GM12875 (cell line): ENCODE data around the gene OR12D2.
"Not testable (repeated sequence)": the region's sequence is repeated elsewhere in the genome, so short reads cannot be mapped to it uniquely, and the experiment has no call there.

Experiments
- H3K4me3 ChIP-seq: one replicate; pipeline ENCODE4 v1.5.1; 2011; ENCODE audit warnings: low read depth, low read length, control low read depth
- CTCF ChIP-seq: IDR thresholded peaks from 2 replicates; pipeline ENCODE4 v1.5.1; 2011; ENCODE audit warnings: low read depth, mild to moderate bottlenecking, control low read depth, inconsistent platforms, low read length, moderate library complexity, borderline replicate concordance; ENCODE audit not compliant: insufficient read depth

Gene OR12D2

GRCh38 chr6:29395331-29395730 is at the start of gene OR12D2:
Gene OR12D2, plus strand, starts transcription at chr6:29395631. Its CDS starts 1,069 bp downstream, at chr6:29396700.
- no peak within 1 kb of the TSS for H3K4me3 ChIP-seq
- no peak for TF ChIP-seq CTCF

- H3K4me3 ChIP-seq: not testable (repeated sequence)
Observed at GRCh38 chr6:29349348-29349747, 46.1 kb upstream of the OR12D2 start.

- H3K4me3 ChIP-seq: no peak overlapping the region
- no peak for TF ChIP-seq CTCF
Observed at GRCh38 chr6:29354980-29355379, 40.5 kb upstream of the OR12D2 start.

GRCh38 chr6:29355603-29356002 is 39.8 kb upstream of the OR12D2 start:
- TF ChIP-seq CTCF: no peak
- H3K4me3 ChIP-seq: no peak overlapping the region

- H3K4me3 ChIP-seq: no peak within 1 kb of the TSS
- TF ChIP-seq CTCF: no peak
Observed at GRCh38 chr6:29368765-29369164, 26.7 kb upstream of the OR12D2 start, which contains the start of gene OR5V1. Gene OR5V1, minus strand, starts transcription at chr6:29368865. Its CDS starts 12,670 bp downstream, at chr6:29356195.

- no peak for TF ChIP-seq CTCF
- no peak within 1 kb of the TSS for H3K4me3 ChIP-seq
Observed at GRCh38 chr6:29375191-29375590, 20.2 kb upstream of the OR12D2 start, which contains the start of gene OR12D3. Gene OR12D3, minus strand, starts transcription at chr6:29375291. Its CDS starts 4 bp downstream, at chr6:29375287.

GRCh38 chr6:29376003-29376402 is 19.4 kb upstream of the OR12D2 start:
- no peak overlapping the region for H3K4me3 ChIP-seq
- no peak for TF ChIP-seq CTCF

GRCh38 chr6:29388533-29388932 is 6.9 kb upstream of the OR12D2 start:
- no peak for TF ChIP-seq CTCF
- H3K4me3 ChIP-seq: no peak overlapping the region
